K562 (cell line): ENCODE results near the gene MAD2L1BP. TPM values are rescaled to one million over a fixed set of nuclear protein-coding genes. Genes with fewer than 3 reads are reported as not detected.
A peak's percentile ranks its signal among the peaks of the same experiment; 100 is the strongest.

Experiments used
- BRD9 ChIP-seq: fragments of 450-650 bp; IDR thresholded peaks from 2 replicates; pipeline ENCODE4 v1.6.1; 2018; ENCODE audit warnings: low read depth; ENCODE audit not compliant: partially characterized antibody
- CAMTA2 ChIP-seq: fragments of 250-450 bp; sonication (Bioruptor Pico); conservative IDR thresholded peaks from 2 replicates; pipeline ENCODE4 v1.5.1; 2022
- CXXC5 ChIP-seq: fragments of 250-450 bp; sonication (Bioruptor Pico); IDR thresholded peaks from 2 replicates; pipeline ENCODE4 v1.8.0; 2022; ENCODE audit warnings: inconsistent platforms, mild to moderate bottlenecking, moderate library complexity
- DMBX1 ChIP-seq: fragments of 250-450 bp; sonication (Bioruptor Pico); IDR thresholded peaks from 2 replicates; pipeline ENCODE4 v1.8.0; 2022; ENCODE audit warnings: inconsistent platforms, mild to moderate bottlenecking, moderate library complexity, borderline replicate concordance
- ELF2 ChIP-seq: fragments of 250-450 bp; sonication (Bioruptor Pico); IDR thresholded peaks from 2 replicates; pipeline ENCODE4 v1.5.0; 2021; ENCODE audit warnings: mild to moderate bottlenecking
- NFE2 ChIP-seq: IDR thresholded peaks from 2 replicates; pipeline ENCODE4 v1.6.1; 2014; ENCODE audit warnings: antibody characterized with exemption, low read depth
- NONO ChIP-seq, 2 experiments: fragments of 200-400 bp in 1 of 2; fragments of 450-650 bp in 1 of 2; formaldehyde crosslinking in 1 of 2; IDR thresholded peaks; 2 replicates each; pipeline ENCODE4 v1.6.1; 2017; ENCODE audit warnings: low read depth in 2 of 2, mild to moderate bottlenecking in 2 of 2, moderate library complexity in 2 of 2, low read length in 1 of 2
- NR2C2 ChIP-seq, 2 experiments: fragments of 200-800 bp in 1 of 2; sonication (Bioruptor generic) in 1 of 2; sonication (generic) in 1 of 2; formaldehyde crosslinking in 1 of 2; IDR thresholded peaks; 2 replicates each; pipeline versions ENCODE4 v1.6.1 to v1.8.0; 2016 to 2022; ENCODE audit warnings: mild to moderate bottlenecking in 1 of 2, missing compliant biosample characterization in 1 of 2, missing genetic modification characterization in 1 of 2, missing genetic modification reagents in 1 of 2
- PHB ChIP-seq: fragments of 250-450 bp; sonication (Bioruptor Pico); IDR thresholded peaks from 2 replicates; pipeline ENCODE4 v1.5.0; 2021
- RAD21 ChIP-seq, 2 experiments: fragments of 250-450 bp in 1 of 2; fragments of 450-650 bp in 1 of 2; sonication (Bioruptor Pico) in 1 of 2; formaldehyde crosslinking in 1 of 2; IDR thresholded peaks in 1 of 2; conservative IDR thresholded peaks in 1 of 2; 2 replicates each; pipeline versions ENCODE4 v1.4.0 to v1.8.0; 2020 to 2022; ENCODE audit warnings: mild to moderate bottlenecking in 2 of 2, moderate library complexity in 1 of 2
- SUPT5H ChIP-seq: fragments of 450-650 bp; IDR thresholded peaks from 2 replicates; pipeline ENCODE4 v1.6.1; 2016
- ZFP1 ChIP-seq: fragments of 450-650 bp; formaldehyde crosslinking; IDR thresholded peaks from 2 replicates; pipeline ENCODE4 v1.4.0; 2020; ENCODE audit warnings: mild to moderate bottlenecking, mixed read lengths
- ZNF146 ChIP-seq: IDR thresholded peaks from one replicate; pipeline ENCODE4 v1.6.1; 2018; ENCODE audit warnings: missing compliant biosample characterization; ENCODE audit not compliant: unreplicated experiment
- ZNF165 ChIP-seq: fragments of 250-450 bp; sonication (Bioruptor Pico); IDR thresholded peaks from 2 replicates; pipeline ENCODE4 v1.4.0; 2020; ENCODE audit warnings: borderline replicate concordance
- ZNF57 ChIP-seq: fragments of 450-650 bp; formaldehyde crosslinking; IDR thresholded peaks from 2 replicates; pipeline ENCODE4 v1.4.0; 2020; ENCODE audit warnings: mild to moderate bottlenecking, moderate library complexity
- ZNF644 ChIP-seq: fragments of 200-800 bp; sonication (Bioruptor generic); IDR thresholded peaks from 2 replicates; pipeline ENCODE4 v1.6.1; 2016; ENCODE audit warnings: low read depth, missing genetic modification characterization, missing compliant biosample characterization
- ZSCAN32 ChIP-seq: fragments of 450-650 bp; formaldehyde crosslinking; IDR thresholded peaks from 2 replicates; pipeline ENCODE4 v1.4.0; 2020; ENCODE audit warnings: mild to moderate bottlenecking, moderate library complexity
- polyA plus RNA-seq, 8 experiments: library from polyadenylated mRNA; depleted of rRNA in 4 of 8; stranded (reverse) in 5 of 8; unstranded in 3 of 8; fragments of >200 nt; fragmentation: Nextera tagmentation in 2 of 8; fragmentation: Illumina TruSeq in 1 of 8; extraction: Ambion mirVana in 2 of 8; extraction: Trizol in 1 of 8; gene quantifications; 2 replicates each; pipeline versions ENCODE4 v1.2.1 to v1.2.3, GENCODE V29; 2011 to 2014; ENCODE audit warnings: inconsistent platforms in 1 of 8, missing spikeins in 1 of 8
- total RNA-seq, 7 experiments: library from RNA; depleted of rRNA in 6 of 7; stranded (reverse); fragments of >200 nt in 6 of 7; fragmentation: Illumina TruSeq in 2 of 7; extraction: Trizol in 2 of 7; gene quantifications; 2 replicates each; pipeline versions ENCODE4 v1.2.1 to v1.2.3, GENCODE V29; 2011 to 2021; ENCODE audit warnings: low replicate concordance in 1 of 7
- TF ChIP-seq, protein P1 (sequence below): fragments of 250-450 bp; sonication (Bioruptor Pico); IDR thresholded peaks from 2 replicates; pipeline ENCODE4 v1.9.0; 2021; ENCODE audit warnings: mild to moderate bottlenecking, inconsistent platforms

MAD2L1BP gene
- total and polyA plus RNA-seq, 9 of the 15 experiments (the other 6 are each of a cell fraction or from before 2014, with no cell fraction given) = 69.7 to 321 (median 111) TPM

DNA sequence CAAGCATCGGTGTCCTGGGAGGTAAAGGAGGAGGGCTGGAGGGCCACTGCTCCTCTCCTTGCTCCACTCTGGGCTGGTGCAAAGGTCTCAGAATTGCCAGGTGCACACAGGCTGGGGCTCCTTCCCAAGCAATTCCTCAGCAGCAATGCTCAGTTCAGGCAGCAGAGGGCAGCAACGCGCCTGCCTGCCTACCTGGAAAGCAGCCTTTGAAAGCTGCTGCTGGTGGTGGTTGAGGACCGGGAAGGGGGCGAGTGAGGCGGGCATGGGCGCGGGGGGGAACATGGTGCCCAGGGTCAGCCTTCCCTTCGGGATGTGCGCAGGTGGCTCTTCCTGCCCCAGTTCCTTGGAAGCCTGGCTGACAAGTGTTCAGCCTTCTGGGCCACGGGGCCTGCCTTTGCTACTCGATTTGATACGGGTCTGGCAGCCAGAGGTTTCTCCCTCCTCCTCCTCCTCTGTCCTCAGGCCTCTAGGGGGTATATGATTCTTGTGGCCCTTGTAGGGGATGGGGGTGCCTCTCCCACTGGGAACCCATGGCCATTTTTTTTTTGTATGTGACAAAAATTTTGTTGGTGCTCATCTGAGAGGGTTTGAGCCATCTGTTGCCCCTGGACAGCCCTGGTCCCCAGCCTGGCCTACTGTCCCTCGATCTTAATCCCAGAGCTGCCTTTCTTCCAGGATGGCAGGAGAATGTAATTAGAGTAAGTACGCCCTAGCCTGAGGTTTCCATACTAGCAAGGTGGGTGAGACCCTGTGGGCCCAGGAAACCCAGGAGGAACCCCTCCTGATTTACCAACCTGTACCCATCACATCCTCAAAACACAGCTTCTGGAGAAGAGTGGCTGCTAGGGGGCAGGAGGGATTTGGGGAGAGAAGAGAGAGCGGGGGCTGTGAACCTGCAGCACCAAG, 31.9 kb downstream of the MAD2L1BP start (continued):
- TF ChIP-seq NR2C2 (CRISPR knock-in tag; IDR thresholded peaks at IDR 0.05) (0 out of 2 replicates have a peak, but pooled peaks have one; percentile 51), NR2C2 (tag; IDR thresholded peaks at IDR 0.05) (no peak), CAMTA2 (0 out of 2 replicates have a peak, but pooled peaks have one; percentile 59), NFE2 (no peak), ZFP1 (CRISPR knock-in tag) (0 out of 2 replicates have a peak, but pooled peaks have one; percentile 27), ZNF165 (CRISPR knock-in tag) (0 out of 2 replicates have a peak, but pooled peaks have one; percentile 11), NONO (IDR thresholded peaks at IDR 0.05; ENCODE audit: low read depth in 2 of 2, low read length in 1 of 2) (peak in 1 of 2 experiments; percentile 70; a peak in 2 of 4 replicates), ZNF57 (CRISPR knock-in tag) (0 out of 2 replicates have a peak, but pooled peaks have one; percentile 28), PHB (CRISPR knock-in tag) (peak; percentile 43; the same call in 1 of the 2 replicates), DMBX1 (CRISPR knock-in tag) (0 out of 2 replicates have a peak, but pooled peaks have one; percentile 25), ELF2 (peak; percentile 80), ZNF146 (CRISPR knock-in tag) (no peak), RAD21 (CRISPR knock-in tag; conservative IDR thresholded peaks at IDR 0.05 in 1 of 2, IDR thresholded peaks at IDR 0.05 in 1 of 2) (peak; percentile 92 to 96), ZSCAN32 (CRISPR knock-in tag) (0 out of 2 replicates have a peak, but pooled peaks have one; percentile 16), ZNF644 (tag) (no peak), SUPT5H (peak; percentile 56; the same call in 1 of the 2 replicates), BRD9 (peak; percentile 65), CXXC5 (CRISPR knock-in tag) (peak; percentile 39; the same call in 1 of the 2 replicates)
- TF ChIP-seq, protein P1, sequence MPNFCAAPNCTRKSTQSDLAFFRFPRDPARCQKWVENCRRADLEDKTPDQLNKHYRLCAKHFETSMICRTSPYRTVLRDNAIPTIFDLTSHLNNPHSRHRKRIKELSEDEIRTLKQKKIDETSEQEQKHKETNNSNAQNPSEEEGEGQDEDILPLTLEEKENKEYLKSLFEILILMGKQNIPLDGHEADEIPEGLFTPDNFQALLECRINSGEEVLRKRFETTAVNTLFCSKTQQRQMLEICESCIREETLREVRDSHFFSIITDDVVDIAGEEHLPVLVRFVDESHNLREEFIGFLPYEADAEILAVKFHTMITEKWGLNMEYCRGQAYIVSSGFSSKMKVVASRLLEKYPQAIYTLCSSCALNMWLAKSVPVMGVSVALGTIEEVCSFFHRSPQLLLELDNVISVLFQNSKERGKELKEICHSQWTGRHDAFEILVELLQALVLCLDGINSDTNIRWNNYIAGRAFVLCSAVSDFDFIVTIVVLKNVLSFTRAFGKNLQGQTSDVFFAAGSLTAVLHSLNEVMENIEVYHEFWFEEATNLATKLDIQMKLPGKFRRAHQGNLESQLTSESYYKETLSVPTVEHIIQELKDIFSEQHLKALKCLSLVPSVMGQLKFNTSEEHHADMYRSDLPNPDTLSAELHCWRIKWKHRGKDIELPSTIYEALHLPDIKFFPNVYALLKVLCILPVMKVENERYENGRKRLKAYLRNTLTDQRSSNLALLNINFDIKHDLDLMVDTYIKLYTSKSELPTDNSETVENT = 0 out of 2 replicates have a peak, but pooled peaks have one; percentile 70
